ENCODE data around the gene KLF16. TPM values are rescaled to one million over a fixed set of nuclear protein-coding genes. Genes with fewer than 3 reads are reported as not detected.

Gene KLF16
- total RNA-seq, 4 donors from 2014 or later = 9.0 to 18.3 (median 11.6) TPM

DNA sequence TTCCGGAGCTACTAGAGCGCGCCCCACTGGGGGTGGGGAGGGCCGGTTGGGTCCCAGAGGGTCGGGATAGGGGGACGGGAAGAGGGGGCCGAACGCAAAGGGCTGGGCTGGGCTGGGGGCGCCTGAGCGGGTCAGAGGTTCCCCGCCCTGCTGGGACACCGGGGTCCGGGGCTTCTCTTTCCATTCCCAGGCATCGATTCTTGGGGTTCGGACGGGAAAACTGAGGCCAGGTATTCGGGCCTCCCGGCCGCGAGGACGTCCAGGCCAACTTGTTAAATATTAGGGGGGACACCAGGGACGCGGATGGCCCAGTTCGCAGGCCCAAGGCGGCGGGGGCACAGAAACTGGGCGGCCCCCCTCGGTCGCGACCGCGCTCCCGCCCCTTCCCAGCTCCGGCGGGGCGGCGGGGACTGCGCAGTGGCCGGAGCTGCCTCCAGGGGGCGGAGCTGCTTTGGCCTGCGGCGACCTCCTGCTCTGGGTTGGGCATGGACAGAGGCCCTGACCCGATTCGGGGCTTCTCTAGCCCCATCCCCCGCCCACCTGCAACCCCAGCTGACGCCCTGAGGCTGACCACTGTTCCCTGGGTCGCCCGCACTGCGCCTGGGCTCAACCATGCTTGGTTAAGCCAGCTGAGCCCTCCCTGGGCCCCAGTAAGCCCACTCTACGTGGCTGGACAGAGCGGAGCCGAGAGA is 1.2 kb upstream of the KLF16 start:
- H3K27ac ChIP-seq = peak overlapping the region; percentile 88 to 96 (median 94)
- no peaks in the 10 kb centered on the region for H3K36me3 ChIP-seq
- no peak for TF ChIP-seq POLR2A (IDR thresholded peaks at IDR 0.05)
- TF ChIP-seq, protein P1, sequence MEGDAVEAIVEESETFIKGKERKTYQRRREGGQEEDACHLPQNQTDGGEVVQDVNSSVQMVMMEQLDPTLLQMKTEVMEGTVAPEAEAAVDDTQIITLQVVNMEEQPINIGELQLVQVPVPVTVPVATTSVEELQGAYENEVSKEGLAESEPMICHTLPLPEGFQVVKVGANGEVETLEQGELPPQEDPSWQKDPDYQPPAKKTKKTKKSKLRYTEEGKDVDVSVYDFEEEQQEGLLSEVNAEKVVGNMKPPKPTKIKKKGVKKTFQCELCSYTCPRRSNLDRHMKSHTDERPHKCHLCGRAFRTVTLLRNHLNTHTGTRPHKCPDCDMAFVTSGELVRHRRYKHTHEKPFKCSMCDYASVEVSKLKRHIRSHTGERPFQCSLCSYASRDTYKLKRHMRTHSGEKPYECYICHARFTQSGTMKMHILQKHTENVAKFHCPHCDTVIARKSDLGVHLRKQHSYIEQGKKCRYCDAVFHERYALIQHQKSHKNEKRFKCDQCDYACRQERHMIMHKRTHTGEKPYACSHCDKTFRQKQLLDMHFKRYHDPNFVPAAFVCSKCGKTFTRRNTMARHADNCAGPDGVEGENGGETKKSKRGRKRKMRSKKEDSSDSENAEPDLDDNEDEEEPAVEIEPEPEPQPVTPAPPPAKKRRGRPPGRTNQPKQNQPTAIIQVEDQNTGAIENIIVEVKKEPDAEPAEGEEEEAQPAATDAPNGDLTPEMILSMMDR (IDR thresholded peaks at IDR 0.05) = peak; percentile 77 to 88 (median 78)
- TF ChIP-seq EP300 (IDR thresholded peaks at IDR 0.05; ENCODE audit: low read depth) = no peak
- TF ChIP-seq POLR2AphosphoS5 (IDR thresholded peaks at IDR 0.05) = no peak
- in situ Hi-C loops (cut with MboI; ENCODE audit: low pct_ligation_motif_present in 1 of 4, low pct_unique_long_range_greater_than_20kb in 1 of 4, low sequenced_read_pairs in 3 of 4) (no loop called here), intact Hi-C loops (cut with DNase I; ENCODE audit: low total_unique reads) (no loop called here)
- WGBS, 2 donors (ENCODE audit: low coverage in 1 of 2) = 8% methylated on average over 40 of the region's 52 CpGs; no CpG with 5 or more reads in 1 of the 2 donors
- H3K27me3 ChIP-seq = no peaks in the 10 kb centered on the region
- H3K4me3 ChIP-seq = peak overlapping the region; percentile 45 to 81 (median 74)
- peaks cover 27 to 42% (median 34%) of the 10 kb centered on the region in 4 donors for H3K4me1 ChIP-seq
- no peaks in the 10 kb centered on the region for H3K9me3 ChIP-seq
- DNase-seq = peak; percentile 83

DNA sequence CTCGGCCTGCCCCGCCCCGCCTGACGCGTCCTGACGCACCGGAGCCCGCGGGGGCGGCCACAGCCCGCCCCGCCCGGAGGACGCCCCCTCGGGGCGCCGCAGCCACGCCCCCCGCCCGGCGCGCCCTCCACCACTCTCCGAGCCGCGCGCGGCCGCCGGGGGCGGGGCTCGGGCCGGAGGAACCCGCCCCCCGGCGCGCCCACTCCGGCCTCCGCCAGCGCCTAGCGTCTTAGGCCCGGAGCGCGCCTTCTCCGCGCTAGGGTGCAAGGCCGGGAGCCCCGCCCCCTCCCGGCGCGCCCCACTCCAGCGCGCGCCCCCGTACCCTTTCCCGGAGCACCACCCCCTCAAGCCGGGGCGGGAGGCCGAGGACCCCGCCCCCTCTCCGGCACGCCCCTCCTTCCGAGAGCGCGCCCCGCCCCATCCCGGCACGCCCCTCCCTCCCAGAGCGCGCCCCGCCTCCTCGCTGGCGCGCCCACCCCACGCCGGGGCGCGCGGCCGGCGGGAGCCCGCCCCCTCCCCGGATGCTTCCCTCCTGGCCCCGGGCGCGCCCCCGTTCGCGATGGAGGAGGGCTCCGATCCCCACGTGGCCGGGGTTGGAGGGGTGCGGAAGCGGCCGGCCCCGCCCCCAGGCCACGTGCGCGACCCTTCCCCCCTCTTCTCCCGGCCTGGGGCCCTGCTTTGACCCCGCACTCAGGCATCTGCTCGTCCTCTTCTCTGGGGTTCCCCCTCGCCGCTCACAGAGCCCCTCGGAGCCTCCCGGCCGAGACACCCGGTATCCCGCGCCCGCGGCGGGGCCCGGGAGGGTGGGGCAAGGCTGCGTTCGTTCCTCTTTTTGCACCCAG is 480 bp upstream of the KLF16 start:
- H3K27me3 ChIP-seq = no peaks in the 10 kb centered on the region
- intact Hi-C loops (cut with DNase I; ENCODE audit: low total_unique reads) = no loop called here
- 1% methylated on average over 27 of the region's 115 CpGs; no CpG with 5 or more reads in 1 of the 2 donors for WGBS, 2 donors (ENCODE audit: low coverage in 1 of 2)
- H3K4me1 ChIP-seq = peaks cover 35 to 50% (median 41%) of the 10 kb centered on the region in 4 donors
- H3K27ac ChIP-seq = peak overlapping the region; percentile 88 to 96 (median 94)
- H3K4me3 ChIP-seq = peak overlapping the region; percentile 47 to 81 (median 74)
- DNase-seq = peak; percentile 92
- in situ Hi-C loops (cut with MboI; ENCODE audit: low pct_ligation_motif_present in 1 of 4, low pct_unique_long_range_greater_than_20kb in 1 of 4, low sequenced_read_pairs in 3 of 4) = no loop called here
- H3K36me3 ChIP-seq = no peaks in the 10 kb centered on the region
- no peak for TF ChIP-seq EP300 (IDR thresholded peaks at IDR 0.05; ENCODE audit: low read depth)
- TF ChIP-seq, protein P1 (IDR thresholded peaks at IDR 0.05) = no peak
- peak in 1 of 3 donors; percentile 36 for TF ChIP-seq POLR2AphosphoS5 (IDR thresholded peaks at IDR 0.05)
- peak; percentile 31 for TF ChIP-seq POLR2A (IDR thresholded peaks at IDR 0.05)
- H3K9me3 ChIP-seq = no peaks in the 10 kb centered on the region

DNA sequence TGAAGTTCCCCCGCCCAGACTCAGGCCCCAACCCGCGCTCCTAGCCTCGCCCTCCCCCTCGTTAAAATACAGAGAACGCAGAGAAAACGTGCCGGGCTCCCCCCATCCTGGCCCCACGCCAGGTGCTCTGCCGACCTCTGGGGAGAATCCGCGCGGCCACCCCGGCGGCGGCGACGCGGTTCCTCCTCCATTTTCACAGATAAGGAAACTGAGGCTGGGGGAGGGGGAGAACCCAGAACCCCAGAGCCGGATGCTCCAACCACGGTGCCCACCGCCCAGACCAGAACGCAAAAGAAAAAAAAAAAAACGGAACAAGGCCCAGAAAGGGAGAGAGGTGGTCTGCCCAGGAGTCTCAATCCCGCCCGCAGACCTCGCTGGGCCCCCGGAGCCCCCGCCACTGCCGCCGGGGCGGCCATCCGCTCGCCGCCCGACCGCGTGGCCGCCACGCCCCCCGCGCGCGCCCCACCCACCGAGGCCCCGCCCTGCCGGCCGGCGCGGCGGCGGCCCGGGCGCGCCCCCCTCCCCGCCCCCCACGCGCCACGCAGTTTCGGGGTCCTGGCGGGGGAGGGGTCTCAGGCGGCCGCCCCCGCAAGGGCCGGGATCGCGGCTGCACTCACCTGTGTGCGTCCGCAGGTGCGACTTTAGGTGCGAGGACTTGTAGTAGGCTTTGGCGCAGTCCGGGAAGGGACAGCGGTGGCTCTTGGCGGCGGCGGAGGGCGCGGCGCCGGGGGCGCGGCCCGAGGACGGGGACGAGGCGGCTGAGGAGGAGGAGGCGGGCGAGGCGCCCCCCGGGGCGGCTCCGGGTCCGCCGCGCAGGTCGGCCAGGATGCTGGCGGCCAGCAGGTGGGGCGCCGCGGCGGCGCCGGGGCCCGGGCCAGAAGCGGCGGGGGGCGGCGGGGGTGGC is 703 bp downstream of the KLF16 start:
- peak overlapping the region; percentile 91 to 96 (median 93) for H3K27ac ChIP-seq
- H3K36me3 ChIP-seq = no peaks in the 10 kb centered on the region
- peak overlapping the region; percentile 64 to 76 (median 74) for H3K4me3 ChIP-seq
- no peak for TF ChIP-seq EP300 (IDR thresholded peaks at IDR 0.05; ENCODE audit: low read depth)
- TF ChIP-seq, protein P1 (IDR thresholded peaks at IDR 0.05) = no peak
- TF ChIP-seq POLR2A (IDR thresholded peaks at IDR 0.05) = no peak
- no peak for TF ChIP-seq POLR2AphosphoS5 (IDR thresholded peaks at IDR 0.05)
- DNase-seq = peak; percentile 60
- H3K4me1 ChIP-seq = peaks cover 45 to 61% (median 53%) of the 10 kb centered on the region in 4 donors
- no peaks in the 10 kb centered on the region for H3K9me3 ChIP-seq
- WGBS, 2 donors (ENCODE audit: low coverage in 1 of 2) = 1% methylated on average over 45 of the region's 109 CpGs; no CpG with 5 or more reads in 1 of the 2 donors
- intact Hi-C loops (cut with DNase I; ENCODE audit: low total_unique reads) (no loop called here), in situ Hi-C loops (cut with MboI; ENCODE audit: low pct_ligation_motif_present in 1 of 4, low pct_unique_long_range_greater_than_20kb in 1 of 4, low sequenced_read_pairs in 3 of 4) (no loop called here)
- no peaks in the 10 kb centered on the region for H3K27me3 ChIP-seq
